Gastrocnemius medialis (tissue), 4 donors: ENCODE results near the gene TSPAN15. TPM values are rescaled to one million over a fixed set of nuclear protein-coding genes. Genes with fewer than 3 reads are reported as not detected.

Experiments
- ATAC-seq, 2 donors: fragments of 150-250 bp; one replicate each; pipeline ENCODE4 v1.9.1; 2016
- DNase-seq, 2 donors: peaks; one replicate each; pipeline ENCODE4 v3.0.0-alpha.2; 2019
- H3K27ac ChIP-seq, 4 donors: fragments of 200-600 bp; sonication (generic); 1 replicate in 1 of 4; 2 replicates in 3 of 4; pipeline ENCODE4 v1.5.1; 2016 to 2018; ENCODE audit warnings: mild to moderate bottlenecking in 2 of 4, moderate library complexity in 1 of 4
- H3K27me3 ChIP-seq, 3 donors: fragments of 200-600 bp; sonication (generic) in 2 of 3; 1 replicate in 1 of 3; 2 replicates in 2 of 3; pipeline versions ENCODE4 v1.5.1 to v1.6.0; 2016 to 2019; ENCODE audit warnings: mild to moderate bottlenecking in 1 of 3, moderate library complexity in 1 of 3
- H3K36me3 ChIP-seq, 2 donors: fragments of 200-600 bp; sonication (generic) in 1 of 2; one replicate each; pipeline ENCODE4 v1.5.1; 2017 to 2018
- H3K4me1 ChIP-seq, 2 donors: fragments of 200-600 bp; sonication (generic) in 1 of 2; one replicate each; pipeline ENCODE4 v1.5.1; 2016 to 2017; ENCODE audit warnings: mild to moderate bottlenecking in 2 of 2
- H3K4me3 ChIP-seq, 4 donors: fragments of 200-600 bp; sonication (generic) in 3 of 4; 1 replicate in 1 of 4; 2 replicates in 3 of 4; pipeline ENCODE4 v1.5.1; 2016 to 2019; ENCODE audit warnings: mild to moderate bottlenecking in 2 of 4
- H3K9me3 ChIP-seq, 3 donors: fragments of 200-600 bp; sonication (generic) in 2 of 3; 1 replicate in 1 of 3; 2 replicates in 2 of 3; pipeline ENCODE4 v1.5.1; 2016 to 2019
- POLR2A ChIP-seq, 2 donors: fragments of 450-650 bp; IDR thresholded peaks; one replicate each; pipeline ENCODE4 v1.6.1; 2017; ENCODE audit warnings: antibody characterized with exemption in 2 of 2, mild to moderate bottlenecking in 2 of 2, moderate library complexity in 2 of 2
- in situ Hi-C, 4 donors: fragments of 200-750 bp; cut with MboI; loops; one replicate each; pipeline versions ENCODE4 v1.15.0 to v1.8.0; 2017; ENCODE audit warnings: low sequenced_read_pairs in 4 of 4
- intact Hi-C: fragments of 100-400 bp; cut with DNase I; formaldehyde crosslinking; loops from one replicate; pipeline ENCODE4 v1.15.1; 2023; ENCODE audit warnings: low total_unique reads
- total RNA-seq, 4 donors: library from RNA; depleted of rRNA; stranded (reverse); fragments of >200 nt; gene quantifications; one replicate each; pipeline versions ENCODE4 v1.1.0 to v1.2.3, GENCODE V29; 2016
- TF ChIP-seq, protein P1 (sequence below), 5 experiments: fragments of 450-650 bp in 3 of 5; fragments of 200-600 bp in 2 of 5; sonication (generic) in 2 of 5; IDR thresholded peaks in 4 of 5; conservative IDR thresholded peaks in 1 of 5; 1 replicate in 4 of 5; 2 replicates in 1 of 5; pipeline ENCODE4 v1.5.1; 2016 to 2019; ENCODE audit warnings: antibody characterized with exemption in 5 of 5, mild to moderate bottlenecking in 3 of 5, moderate library complexity in 3 of 5

The TSPAN15 gene
- total RNA-seq, 4 donors from 2014 or later, result 7.9 to 21.0 (median 11.8) TPM

DNA sequence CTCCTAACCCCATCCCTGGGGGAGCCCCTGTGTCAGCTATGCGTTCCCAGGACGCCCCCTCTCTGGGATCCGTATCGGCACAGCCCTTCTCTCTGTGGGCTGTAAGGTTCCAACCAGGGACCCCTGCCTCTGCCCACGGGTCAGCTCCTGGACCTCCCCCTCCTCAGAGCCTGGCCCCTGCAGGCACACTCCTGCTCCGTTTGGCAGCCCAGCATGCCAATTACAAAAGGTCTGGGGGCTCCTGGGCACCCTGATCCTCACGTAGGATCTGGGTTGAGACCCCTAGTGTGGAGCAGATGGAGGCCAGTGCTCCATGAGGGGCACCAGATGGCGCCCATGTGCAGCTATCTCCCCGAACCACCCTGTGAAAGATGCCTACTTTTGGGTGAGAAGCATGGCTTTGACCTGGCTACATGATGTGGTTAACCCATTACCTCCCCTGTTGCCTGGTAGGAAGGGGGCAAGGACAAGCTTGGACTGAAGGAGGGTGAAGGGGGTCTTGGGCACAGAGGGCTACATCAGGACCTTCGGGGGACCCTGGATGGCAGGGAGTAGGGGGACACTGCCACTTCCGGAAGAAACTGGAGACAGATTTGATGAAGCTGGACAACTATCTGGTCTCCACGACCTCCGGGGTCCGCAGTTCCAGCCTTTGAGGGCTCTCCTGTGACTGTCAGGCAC lies 43.5 kb upstream of the TSPAN15 start:
- DNase-seq, result no peak
- Histone ChIP-seq H3K27ac (peak overlapping the region; percentile 73 to 83 (median 76)), H3K4me1 (peaks cover 17 to 27% of the 10 kb centered on the region in 2 donors), H3K27me3 (no peaks in the 10 kb centered on the region), H3K36me3 (peaks cover 0 to 8% of the 10 kb centered on the region in 2 donors), H3K4me3 (peak overlapping the region in 2 of 4 donors; percentile 31 to 34), H3K9me3 (no peaks in the 10 kb centered on the region)
- no peak for TF ChIP-seq POLR2A (IDR thresholded peaks at IDR 0.05)
- TF ChIP-seq, protein P1, sequence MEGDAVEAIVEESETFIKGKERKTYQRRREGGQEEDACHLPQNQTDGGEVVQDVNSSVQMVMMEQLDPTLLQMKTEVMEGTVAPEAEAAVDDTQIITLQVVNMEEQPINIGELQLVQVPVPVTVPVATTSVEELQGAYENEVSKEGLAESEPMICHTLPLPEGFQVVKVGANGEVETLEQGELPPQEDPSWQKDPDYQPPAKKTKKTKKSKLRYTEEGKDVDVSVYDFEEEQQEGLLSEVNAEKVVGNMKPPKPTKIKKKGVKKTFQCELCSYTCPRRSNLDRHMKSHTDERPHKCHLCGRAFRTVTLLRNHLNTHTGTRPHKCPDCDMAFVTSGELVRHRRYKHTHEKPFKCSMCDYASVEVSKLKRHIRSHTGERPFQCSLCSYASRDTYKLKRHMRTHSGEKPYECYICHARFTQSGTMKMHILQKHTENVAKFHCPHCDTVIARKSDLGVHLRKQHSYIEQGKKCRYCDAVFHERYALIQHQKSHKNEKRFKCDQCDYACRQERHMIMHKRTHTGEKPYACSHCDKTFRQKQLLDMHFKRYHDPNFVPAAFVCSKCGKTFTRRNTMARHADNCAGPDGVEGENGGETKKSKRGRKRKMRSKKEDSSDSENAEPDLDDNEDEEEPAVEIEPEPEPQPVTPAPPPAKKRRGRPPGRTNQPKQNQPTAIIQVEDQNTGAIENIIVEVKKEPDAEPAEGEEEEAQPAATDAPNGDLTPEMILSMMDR (IDR thresholded peaks at IDR 0.05 in 4 of 5, conservative IDR thresholded peaks at IDR 0.05 in 1 of 5), result no peak
- no peak for ATAC-seq
- in situ Hi-C loops, result loop anchor here in 1 of 4 donors (25.0 kb wide), 1 partner anchor 420 kb away; the partner anchor contains the start of gene KIFBP
- intact Hi-C loops, result loop anchor here (1.0 to 5.0 kb wide), 3 partner anchors 100 to 230 kb away; no protein-coding TSS in a partner anchor

GRCh38 chr10:69408318-69409175 lies 42.7 kb upstream of the TSPAN15 start:
- peak; percentile 35 to 43 for TF ChIP-seq POLR2A (IDR thresholded peaks at IDR 0.05)
- TF ChIP-seq, protein P1 (IDR thresholded peaks at IDR 0.05 in 4 of 5, conservative IDR thresholded peaks at IDR 0.05 in 1 of 5), result peak; percentile 19 to 91 (median 64)
- H3K27me3 ChIP-seq, result no peaks in the 10 kb centered on the region
- DNase-seq (peak; percentile 85 to 92), ATAC-seq (peak; percentile 73 to 81)
- H3K36me3 ChIP-seq, result peaks cover 0 to 7% of the 10 kb centered on the region in 2 donors
- H3K4me1 ChIP-seq, result peaks cover 17 to 31% of the 10 kb centered on the region in 2 donors
- in situ Hi-C loops, result loop anchor here in 1 of 4 donors (25.0 kb wide), 1 partner anchor 421 kb away; the partner anchor contains the start of gene KIFBP
- intact Hi-C loops, result loop anchor here (1.0 to 5.0 kb wide), 4 partner anchors 14 to 229 kb away; no protein-coding TSS in a partner anchor
- H3K27ac ChIP-seq, result peak overlapping the region; percentile 87 to 99 (median 90)
- H3K4me3 ChIP-seq, result peak overlapping the region; percentile 51 to 67 (median 59)
- no peaks in the 10 kb centered on the region for H3K9me3 ChIP-seq

GRCh38 chr10:69409176-69409495 lies 42.1 kb upstream of the TSPAN15 start:
- DNase-seq (no peak), ATAC-seq (peak; percentile 11 to 35)
- Histone ChIP-seq H3K27ac (peak overlapping the region; percentile 87 to 99 (median 90)), H3K9me3 (no peaks in the 10 kb centered on the region), H3K4me1 (peaks cover 17 to 31% of the 10 kb centered on the region in 2 donors), H3K27me3 (no peaks in the 10 kb centered on the region), H3K4me3 (peak overlapping the region; percentile 51 to 67 (median 59)), H3K36me3 (peaks cover 0 to under 1% of the 10 kb centered on the region in 2 donors)
- TF ChIP-seq POLR2A (IDR thresholded peaks at IDR 0.05), result no peak
- TF ChIP-seq, protein P1 (IDR thresholded peaks at IDR 0.05 in 4 of 5, conservative IDR thresholded peaks at IDR 0.05 in 1 of 5), result no peak
- intact Hi-C loops, result loop anchor here (1.0 to 5.0 kb wide), 3 partner anchors 13 to 228 kb away; no protein-coding TSS in a partner anchor
- in situ Hi-C loops, result loop anchor here in 1 of 4 donors (25.0 kb wide), 1 partner anchor 422 kb away; the partner anchor contains the start of gene KIFBP

DNA sequence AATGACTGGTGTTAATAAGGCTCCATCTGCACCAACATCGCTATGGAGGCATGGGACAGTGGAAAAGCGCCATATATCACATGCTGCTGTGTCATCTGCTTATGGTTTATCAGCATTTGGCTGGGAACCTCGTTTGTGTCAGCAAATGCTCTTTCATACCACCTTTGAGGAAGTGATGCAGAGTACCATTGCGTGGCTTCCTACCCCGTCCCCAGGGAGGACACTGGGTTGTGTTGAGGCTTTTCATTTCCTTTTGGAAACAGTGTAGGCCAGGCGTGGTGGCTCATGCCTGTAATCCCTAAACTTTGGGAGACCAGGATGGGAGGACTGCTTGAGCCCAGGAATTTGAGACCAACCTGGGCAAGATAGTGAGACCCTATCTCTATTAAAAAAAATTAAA lies 41.3 kb upstream of the TSPAN15 start:
- no peaks in the 10 kb centered on the region for H3K36me3 ChIP-seq
- in situ Hi-C loops, result loop anchor here in 1 of 4 donors (25.0 kb wide), 1 partner anchor 423 kb away; the partner anchor contains the start of gene KIFBP
- peak in 1 of 2 donors; percentile 59 for DNase-seq
- peaks cover 17 to 31% of the 10 kb centered on the region in 2 donors for H3K4me1 ChIP-seq
- H3K4me3 ChIP-seq, result no peak overlapping the region
- TF ChIP-seq, protein P1 (IDR thresholded peaks at IDR 0.05 in 4 of 5, conservative IDR thresholded peaks at IDR 0.05 in 1 of 5), result no peak
- TF ChIP-seq POLR2A (IDR thresholded peaks at IDR 0.05), result no peak
- no peaks in the 10 kb centered on the region for H3K27me3 ChIP-seq
- peak in 1 of 2 donors; percentile 9 for ATAC-seq
- no peaks in the 10 kb centered on the region for H3K9me3 ChIP-seq
- intact Hi-C loops, result loop anchor here (1.0 to 5.0 kb wide), 3 partner anchors 12 to 227 kb away; no protein-coding TSS in a partner anchor
- peak overlapping the region in 2 of 4 donors; percentile 87 to 90 for H3K27ac ChIP-seq
